HCT116 (cell line): ENCODE data around the gene ICA1L. TPM values are rescaled to one million over a fixed set of nuclear protein-coding genes. Genes with fewer than 3 reads are reported as not detected.

Source experiments
- ATAC-seq: fragments of 200-7000 bp; cut with Tn5 transposase; 2 replicates; pipeline ENCODE4 v1.9.1; 2020; ENCODE audit warnings: mild to moderate bottlenecking, moderate library complexity
- BruUV-seq: library from RNA; stranded (reverse); fragments of 400-500 nt; replicated peaks from 2 replicates; lab custom pipeline; 2021; lab: Mats Ljungman, UMichigan
- CTCF ChIA-PET: fragments of 300-600 bp; sonication (Branson Sonifier 250); formaldehyde crosslinking; loops from one replicate; lab custom pipeline; 2021; ENCODE audit warnings: antibody characterized with exemption; lab: Charles Lee
- POLR2A ChIA-PET: fragments of 300-600, 350-600 bp; sonication (Branson Sonifier 250); formaldehyde crosslinking; loops from one replicate; lab custom pipeline; 2021; ENCODE audit warnings: antibody characterized with exemption; lab: Charles Lee
- RAD21 ChIA-PET, 2 experiments: fragments of 300-600 bp; sonication (Branson Sonifier 250); formaldehyde crosslinking; loops; one replicate each; lab custom pipeline; 2023; ENCODE audit warnings: low total read pairs in 2 of 2; ENCODE audit not compliant: uncharacterized antibody in 2 of 2, unreplicated experiment in 2 of 2, low non-redundant PET in 1 of 2; lab: Charles Lee
- DNase-seq: peaks from one replicate; pipeline ENCODE4 v3.0.0-alpha.2; 2010; ENCODE audit warnings: low read depth, low spot score
- H2AFZ ChIP-seq: fragments of 200-600 bp; shearing (Covaris generic), sonication (generic); 2 replicates; pipeline ENCODE4 v1.6.1; 2017; ENCODE audit warnings: low read depth, mixed run types, mixed read lengths, antibody characterized with exemption, low read length; ENCODE audit not compliant: poor library complexity, severe bottlenecking
- H3K27ac ChIP-seq: 2 replicates; pipeline ENCODE4 v1.5.1; 2012; ENCODE audit warnings: low read depth, low read length
- H3K27me3 ChIP-seq: fragments of 200-600 bp; sonication (generic); 2 replicates; pipeline ENCODE4 v1.6.1; 2016; ENCODE audit warnings: mixed run types, low read length, mixed read lengths; ENCODE audit not compliant: insufficient read depth
- H3K36me3 ChIP-seq, 2 experiments: fragments of 200-500 bp in 1 of 2; fragments of 200-600 bp in 1 of 2; sonication (Bioruptor generic) in 1 of 2; sonication (generic) in 1 of 2; 2 replicates each; pipeline versions ENCODE4 v1.5.1 to v1.6.1; 2014 to 2016; ENCODE audit warnings: low read length in 2 of 2, inconsistent platforms in 1 of 2, mixed read lengths in 1 of 2, mixed run types in 1 of 2; ENCODE audit not compliant: insufficient read depth in 2 of 2, control insufficient read depth in 1 of 2
- H3K4me1 ChIP-seq, 2 experiments: fragments of 200-600 bp in 1 of 2; sonication (generic) in 1 of 2; 2 replicates each; pipeline versions ENCODE4 v1.5.1 to v1.6.1; 2012 to 2017; ENCODE audit warnings: low read length in 2 of 2, inconsistent platforms in 1 of 2, mild to moderate bottlenecking in 1 of 2, mixed read lengths in 1 of 2, mixed run types in 1 of 2, moderate library complexity in 1 of 2; ENCODE audit not compliant: insufficient read depth in 2 of 2, control insufficient read depth in 1 of 2
- H3K4me2 ChIP-seq: fragments of 200-600 bp; sonication (generic); 2 replicates; pipeline ENCODE4 v1.6.1; 2017; ENCODE audit warnings: mixed run types, low read length, mixed read lengths
- H3K4me3 ChIP-seq, 2 experiments: fragments of 200-600 bp in 1 of 2; sonication (generic) in 1 of 2; replicated peaks in 1 of 2; 2 replicates each; pipeline ENCODE4 v1.5.1; 2011 to 2016; ENCODE audit warnings: low read length in 2 of 2, control low read depth in 1 of 2, low read depth in 1 of 2, mild to moderate bottlenecking in 1 of 2, mixed read lengths in 1 of 2, mixed run types in 1 of 2
- H3K79me2 ChIP-seq: fragments of 200-600 bp; sonication (generic); 2 replicates; pipeline ENCODE4 v1.6.1; 2017; ENCODE audit warnings: mild to moderate bottlenecking, mixed run types, low read length, moderate library complexity, mixed read lengths; ENCODE audit not compliant: insufficient read depth
- H3K9ac ChIP-seq: fragments of 200-600 bp; sonication (generic); 2 replicates; pipeline ENCODE4 v1.6.1; 2016; ENCODE audit warnings: low read length, mixed read lengths
- H3K9me2 ChIP-seq: fragments of 200-600 bp; sonication (generic), shearing (Covaris generic); 2 replicates; pipeline ENCODE4 v1.6.1; 2017; ENCODE audit warnings: mixed run types, mild to moderate bottlenecking, moderate library complexity; ENCODE audit not compliant: insufficient read depth
- H3K9me3 ChIP-seq, 2 experiments: fragments of 200-500 bp in 1 of 2; fragments of 200-600 bp in 1 of 2; sonication (Bioruptor generic) in 1 of 2; sonication (generic) in 1 of 2; 2 replicates each; pipeline ENCODE4 v1.6.1; 2014 to 2017; ENCODE audit warnings: low read length in 2 of 2, mixed read lengths in 2 of 2, inconsistent platforms in 1 of 2, low read depth in 1 of 2, mild to moderate bottlenecking in 1 of 2, mixed run types in 1 of 2, moderate library complexity in 1 of 2; ENCODE audit not compliant: control insufficient read depth in 1 of 2, insufficient read depth in 1 of 2
- H4K20me1 ChIP-seq: fragments of 200-600 bp; sonication (generic), shearing (Covaris generic); 2 replicates; pipeline ENCODE4 v1.6.1; 2017; ENCODE audit warnings: mixed run types, mild to moderate bottlenecking, moderate library complexity; ENCODE audit not compliant: insufficient read depth
- CBX3 ChIP-seq: IDR thresholded peaks from 2 replicates; pipeline ENCODE4 v1.6.1; 2012; ENCODE audit warnings: low read depth
- CEBPB ChIP-seq: IDR thresholded peaks from 2 replicates; pipeline ENCODE4 v1.6.1; 2012; ENCODE audit warnings: low read depth
- CTCF ChIP-seq, 3 experiments: fragments of 200-600 bp in 1 of 3; sonication (generic) in 1 of 3; IDR thresholded peaks in 2 of 3; conservative IDR thresholded peaks in 1 of 3; 2 replicates each; pipeline ENCODE4 v1.5.1; 2012 to 2017; ENCODE audit warnings: low read depth in 2 of 3, low read length in 2 of 3, antibody characterized with exemption in 1 of 3, borderline replicate concordance in 1 of 3, control low read depth in 1 of 3, mild to moderate bottlenecking in 1 of 3, mixed read lengths in 1 of 3, mixed run types in 1 of 3, moderate library complexity in 1 of 3; ENCODE audit not compliant: insufficient read depth in 1 of 3
- EGR1 ChIP-seq: IDR thresholded peaks from 2 replicates; pipeline ENCODE4 v1.6.1; 2012; ENCODE audit warnings: low read depth
- ELF1 ChIP-seq: IDR thresholded peaks from 2 replicates; pipeline ENCODE4 v1.6.1; 2012; ENCODE audit warnings: low read depth, borderline replicate concordance
- EZH2 ChIP-seq: fragments of 200-600 bp; sonication (generic); IDR thresholded peaks from 2 replicates; pipeline ENCODE4 v1.6.1; 2017; ENCODE audit warnings: antibody characterized with exemption, mixed run types
- JUND ChIP-seq: IDR thresholded peaks from 2 replicates; pipeline ENCODE4 v1.6.1; 2012
- POLR2A ChIP-seq: IDR thresholded peaks from 2 replicates; pipeline ENCODE4 v1.7.0; 2011; ENCODE audit warnings: borderline replicate concordance; ENCODE audit not compliant: insufficient read depth, insufficient read length; ENCODE audit errors: extremely low read depth
- REST ChIP-seq: IDR thresholded peaks from 2 replicates; pipeline ENCODE4 v1.6.1; 2012; ENCODE audit warnings: low read depth
- TCF7L2 ChIP-seq: IDR thresholded peaks from 2 replicates; pipeline ENCODE4 v1.7.0; 2011; ENCODE audit warnings: borderline replicate concordance, inconsistent platforms; ENCODE audit not compliant: insufficient read depth, insufficient read length; ENCODE audit errors: extremely low read depth
- ZFX ChIP-seq: fragments of 450-650 bp; IDR thresholded peaks from 2 replicates; pipeline ENCODE4 v1.6.1; 2017
- intact Hi-C: fragments of 100-400 bp; cut with micrococcal nuclease; formaldehyde crosslinking; loops from 2 replicates; pipeline ENCODE4 v1.10.0; 2022
- total RNA-seq: library from RNA; stranded (reverse); gene quantifications from one replicate; pipeline ENCODE4 v1.2.1, GENCODE V29; 2021; ENCODE audit not compliant: unreplicated experiment

The ICA1L gene
- total RNA-seq, 1 experiment from 2014 or later = 2.5 TPM

GRCh38 chr2:202773301-202773973, 98.1 kb downstream of the ICA1L start:
- no peak for DNase-seq
- H3K4me2 ChIP-seq = no peak overlapping the region
- POLR2A ChIA-PET = no interaction called here
- TF ChIP-seq CEBPB (no peak), ZFX (no peak), EZH2 (no peak), TCF7L2 (no peak), REST (no peak), CBX3 (no peak), EGR1 (no peak), ELF1 (no peak), CTCF (IDR thresholded peaks at IDR 0.05 in 2 of 3, conservative IDR thresholded peaks at IDR 0.05 in 1 of 3; ENCODE audit: borderline replicate concordance in 1 of 3, insufficient read depth in 1 of 3, low read depth in 2 of 3, low read length in 2 of 3) (no peak), JUND (no peak), POLR2A (no peak)
- H3K4me3 ChIP-seq = no peak overlapping the region
- no peaks in the 10 kb centered on the region for H3K79me2 ChIP-seq
- H3K9me3 ChIP-seq = no peaks in the 10 kb centered on the region
- no peaks in the 10 kb centered on the region for H3K4me1 ChIP-seq
- H4K20me1 ChIP-seq = no peaks in the 10 kb centered on the region
- no peak overlapping the region for H3K27ac ChIP-seq
- no peaks in the 10 kb centered on the region for H3K9me2 ChIP-seq
- no TSS peak for BruUV-seq
- CTCF ChIA-PET = no interaction called here
- no peak overlapping the region for H2AFZ ChIP-seq
- RAD21 ChIA-PET = no interaction called here
- no peaks in the 10 kb centered on the region for H3K27me3 ChIP-seq
- no peaks in the 10 kb centered on the region for H3K36me3 ChIP-seq
- no peak for ATAC-seq
- no peak overlapping the region for H3K9ac ChIP-seq
- intact Hi-C loops = no loop called here
